Measurements from ENCODE around the gene EID3. TPM values are rescaled to one million over a fixed set of nuclear protein-coding genes. Genes with fewer than 3 reads are reported as not detected.

The EID3 gene
- total RNA-seq, 2 donors from 2014 or later, result 2.9 to 4.6 TPM

DNA sequence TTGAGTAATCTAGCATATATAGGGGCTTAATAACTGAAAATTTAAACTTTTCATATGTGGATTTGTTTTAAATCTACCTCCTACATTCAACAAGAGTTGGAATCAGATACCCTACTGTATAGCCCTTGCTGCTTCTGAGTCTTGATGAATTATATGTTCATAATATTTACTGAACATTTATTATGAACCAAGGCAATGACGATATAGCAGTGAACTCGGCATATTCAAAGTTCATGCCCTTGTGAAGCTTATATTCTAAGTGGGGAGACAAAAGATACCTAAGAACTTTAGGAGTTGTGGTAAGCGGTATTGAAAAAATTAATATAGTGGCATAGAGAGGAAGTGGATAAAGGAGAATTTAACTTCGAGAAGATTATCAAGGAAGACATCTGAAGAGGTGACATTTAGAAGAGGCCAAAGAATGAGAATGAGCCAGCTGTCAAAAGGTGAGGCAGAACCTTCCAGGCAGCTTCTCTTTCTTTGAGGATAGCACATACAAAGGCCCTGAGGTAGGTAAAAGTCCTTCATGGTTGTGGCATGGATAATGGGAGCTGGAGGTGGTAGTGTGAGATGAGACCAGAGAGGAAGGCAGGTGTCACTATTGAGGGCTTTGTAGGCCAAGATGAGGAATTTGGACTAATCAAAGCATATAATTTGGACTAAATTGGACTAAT lies 10.2 kb downstream of the EID3 start:
- no peak overlapping the region for H3K4me3 ChIP-seq
- intact Hi-C loops (cut with DNase I), result no loop called here
- TF ChIP-seq, protein P1, sequence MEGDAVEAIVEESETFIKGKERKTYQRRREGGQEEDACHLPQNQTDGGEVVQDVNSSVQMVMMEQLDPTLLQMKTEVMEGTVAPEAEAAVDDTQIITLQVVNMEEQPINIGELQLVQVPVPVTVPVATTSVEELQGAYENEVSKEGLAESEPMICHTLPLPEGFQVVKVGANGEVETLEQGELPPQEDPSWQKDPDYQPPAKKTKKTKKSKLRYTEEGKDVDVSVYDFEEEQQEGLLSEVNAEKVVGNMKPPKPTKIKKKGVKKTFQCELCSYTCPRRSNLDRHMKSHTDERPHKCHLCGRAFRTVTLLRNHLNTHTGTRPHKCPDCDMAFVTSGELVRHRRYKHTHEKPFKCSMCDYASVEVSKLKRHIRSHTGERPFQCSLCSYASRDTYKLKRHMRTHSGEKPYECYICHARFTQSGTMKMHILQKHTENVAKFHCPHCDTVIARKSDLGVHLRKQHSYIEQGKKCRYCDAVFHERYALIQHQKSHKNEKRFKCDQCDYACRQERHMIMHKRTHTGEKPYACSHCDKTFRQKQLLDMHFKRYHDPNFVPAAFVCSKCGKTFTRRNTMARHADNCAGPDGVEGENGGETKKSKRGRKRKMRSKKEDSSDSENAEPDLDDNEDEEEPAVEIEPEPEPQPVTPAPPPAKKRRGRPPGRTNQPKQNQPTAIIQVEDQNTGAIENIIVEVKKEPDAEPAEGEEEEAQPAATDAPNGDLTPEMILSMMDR (IDR thresholded peaks at IDR 0.05), result no peak
- no peak for TF ChIP-seq POLR2A (IDR thresholded peaks at IDR 0.05)
- no peaks in the 10 kb centered on the region for H3K9me3 ChIP-seq
- DNase-seq, result no peak
- no peak for ATAC-seq
- no peak overlapping the region for H3K27ac ChIP-seq
- no peaks in the 10 kb centered on the region for H3K27me3 ChIP-seq
- WGBS, 2 donors, result 66 to 70% methylated on average over 4 of the region's 4 CpGs
- no peaks in the 10 kb centered on the region for H3K4me1 ChIP-seq
- peaks cover 0 to 17% of the 10 kb centered on the region in 2 donors for H3K36me3 ChIP-seq (replicated peaks in 1 of 2; ENCODE audit: insufficient read depth in 1 of 2, low read depth in 2 of 2)

DNA sequence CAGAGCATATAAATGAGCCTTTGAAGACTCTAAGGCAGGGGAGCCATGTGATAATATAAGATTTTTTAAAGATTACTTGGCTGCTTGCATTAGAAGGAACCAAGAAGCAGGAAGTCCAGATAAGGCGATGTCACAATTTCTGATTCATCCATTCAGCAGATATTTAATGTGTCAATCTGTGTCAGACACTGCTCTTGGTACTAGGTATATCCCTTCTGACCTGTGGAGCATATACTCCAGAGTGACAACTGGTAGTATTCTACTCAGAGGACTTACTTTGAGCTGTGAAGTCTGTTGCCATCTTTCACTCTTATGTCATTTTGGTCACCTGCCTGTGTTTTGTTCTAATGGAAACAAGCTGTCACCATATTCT lies 10.7 kb downstream of the EID3 start:
- Histone ChIP-seq H3K4me3 (no peak overlapping the region), H3K27ac (no peak overlapping the region), H3K4me1 (no peaks in the 10 kb centered on the region), H3K9me3 (no peaks in the 10 kb centered on the region), H3K27me3 (no peaks in the 10 kb centered on the region), H3K36me3 (replicated peaks in 1 of 2; ENCODE audit: insufficient read depth in 1 of 2, low read depth in 2 of 2) (peaks cover 0 to 18% of the 10 kb centered on the region in 2 donors)
- intact Hi-C loops (cut with DNase I), result no loop called here
- no peak for TF ChIP-seq POLR2A (IDR thresholded peaks at IDR 0.05)
- TF ChIP-seq, protein P1 (IDR thresholded peaks at IDR 0.05), result no peak
- 78 to 100% methylated on average over 1 of the region's 1 CpG for WGBS, 2 donors
- no peak for DNase-seq
- no peak for ATAC-seq

DNA sequence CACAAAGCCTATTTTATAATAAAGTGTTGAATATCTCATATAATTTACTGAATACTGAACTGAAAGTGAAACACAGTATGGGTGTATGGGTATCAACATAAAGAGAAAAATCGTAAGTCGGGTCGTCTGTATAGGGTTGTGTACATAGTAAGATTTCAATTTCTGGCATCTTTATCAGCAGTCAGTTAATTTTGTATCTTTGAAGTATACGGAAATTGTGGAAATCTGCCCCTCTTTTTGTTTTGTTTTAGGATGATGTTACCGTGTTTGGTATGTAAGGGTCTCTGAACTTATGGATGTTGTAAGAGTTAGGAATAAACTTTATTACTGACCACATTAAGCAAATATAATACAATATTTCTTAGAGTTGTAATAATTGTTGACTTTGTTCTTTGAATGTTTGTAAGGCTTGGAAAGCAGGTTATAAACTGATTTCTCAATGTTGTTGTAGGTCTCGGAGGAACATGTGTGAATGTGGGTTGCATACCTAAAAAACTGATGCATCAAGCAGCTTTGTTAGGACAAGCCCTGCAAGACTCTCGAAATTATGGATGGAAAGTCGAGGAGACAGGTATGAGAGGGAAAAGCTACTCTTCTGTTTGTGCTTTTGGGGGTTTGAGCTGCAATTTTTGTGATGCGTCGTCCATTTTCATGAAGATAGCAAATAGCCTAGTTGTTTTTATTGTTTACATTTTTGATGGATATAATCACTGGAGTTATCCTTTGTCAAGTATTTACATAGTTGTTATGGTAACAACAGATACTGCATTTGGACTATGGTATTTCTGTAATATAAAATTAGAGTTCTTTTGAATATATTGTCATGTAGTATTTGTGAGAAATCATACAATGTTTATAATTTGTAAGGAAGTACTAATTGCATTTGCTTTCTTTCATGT lies 12.0 kb downstream of the EID3 start:
- WGBS, 2 donors, result 81 to 86% methylated on average over 10 of the region's 10 CpGs
- ATAC-seq (no peak), DNase-seq (no peak)
- H3K9me3 ChIP-seq, result no peaks in the 10 kb centered on the region
- TF ChIP-seq, protein P1 (IDR thresholded peaks at IDR 0.05), result no peak
- no peak for TF ChIP-seq POLR2A (IDR thresholded peaks at IDR 0.05)
- no peaks in the 10 kb centered on the region for H3K27me3 ChIP-seq
- no peak overlapping the region for H3K4me3 ChIP-seq
- H3K27ac ChIP-seq, result no peak overlapping the region
- intact Hi-C loops (cut with DNase I), result no loop called here
- H3K4me1 ChIP-seq, result no peaks in the 10 kb centered on the region
- peaks cover 0 to 28% of the 10 kb centered on the region in 2 donors for H3K36me3 ChIP-seq (replicated peaks in 1 of 2; ENCODE audit: insufficient read depth in 1 of 2, low read depth in 2 of 2)

DNA sequence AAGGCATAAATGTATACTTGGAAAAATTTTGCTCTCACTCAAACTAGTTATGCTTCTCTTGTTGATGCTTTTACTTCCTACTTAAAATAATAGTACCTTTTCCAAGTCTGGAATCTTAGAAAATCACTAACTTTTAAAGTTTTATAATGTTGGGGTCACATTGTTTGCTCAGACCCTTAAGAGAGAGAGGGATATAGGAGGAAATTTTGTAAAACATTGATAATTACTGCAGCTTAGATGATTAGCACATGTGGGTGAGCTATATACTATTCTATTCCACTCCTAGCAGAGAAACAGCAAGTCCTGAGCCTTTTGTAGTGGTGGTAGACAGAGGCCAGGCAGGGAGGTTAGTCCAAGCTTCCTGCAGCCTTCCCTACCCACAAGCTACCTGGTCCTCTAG lies 13.4 kb downstream of the EID3 start:
- Histone ChIP-seq H3K4me3 (no peak overlapping the region), H3K27ac (no peak overlapping the region), H3K4me1 (no peaks in the 10 kb centered on the region), H3K36me3 (replicated peaks in 1 of 2; ENCODE audit: insufficient read depth in 1 of 2, low read depth in 2 of 2) (peaks cover 6 to 35% of the 10 kb centered on the region in 2 donors), H3K9me3 (no peaks in the 10 kb centered on the region), H3K27me3 (no peaks in the 10 kb centered on the region)
- DNase-seq (no peak), ATAC-seq (no peak)
- intact Hi-C loops (cut with DNase I), result no loop called here
- TF ChIP-seq, protein P1 (IDR thresholded peaks at IDR 0.05), result no peak
- TF ChIP-seq POLR2A (IDR thresholded peaks at IDR 0.05), result no peak
